Erythroblast (primary cell): ENCODE results near the gene CHTOP.

Experiments used
- GATA1 ChIP-seq: IDR thresholded peaks from 2 replicates; pipeline ENCODE4 v1.6.1; 2011; ENCODE audit warnings: low read depth, mild to moderate bottlenecking, control low read depth, low read length, moderate library complexity
- POLR2A ChIP-seq: IDR thresholded peaks from 2 replicates; pipeline ENCODE4 v1.6.1; 2011; ENCODE audit warnings: mild to moderate bottlenecking, low read length

DNA sequence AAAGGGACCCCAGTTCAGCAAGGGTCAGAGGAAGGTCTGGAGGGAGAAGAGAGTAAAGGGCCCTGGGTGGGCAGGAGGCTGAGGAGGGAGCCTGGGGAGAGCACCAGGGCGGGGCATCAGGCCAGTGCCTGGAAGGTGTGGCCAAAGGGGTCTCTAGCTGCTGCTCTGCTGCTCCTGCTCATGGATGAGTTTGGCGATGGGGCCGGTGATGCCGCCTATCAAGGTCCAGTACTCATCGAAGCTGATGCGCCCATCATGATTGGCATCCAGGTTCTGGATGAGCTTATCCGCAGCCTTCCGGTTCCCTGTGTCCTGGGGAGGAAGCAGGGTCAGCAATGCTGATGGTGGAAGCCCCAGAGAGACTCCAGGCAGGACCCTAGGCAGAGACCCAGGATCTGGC is 26.5 kb upstream of the CHTOP start:
- TF ChIP-seq POLR2A (no peak), GATA1 (no peak)
